Skeletal muscle cell (primary cell): ENCODE measurements around the gene ASCL5.

Experiments
- DNase-seq: peaks from one replicate; pipeline ENCODE4 v3.0.0-alpha.2; 2010; ENCODE audit warnings: low read depth
- H3K4me3 ChIP-seq: 2 replicates; pipeline ENCODE4 v1.5.1; 2011; ENCODE audit warnings: low read depth, mild to moderate bottlenecking, control low read depth, low read length, moderate library complexity

ASCL5 gene

GRCh38 chr1:201113451-201114244, 13.3 kb downstream of the ASCL5 start:
- H3K4me3 ChIP-seq, result peak overlapping the region; percentile 57

DNA sequence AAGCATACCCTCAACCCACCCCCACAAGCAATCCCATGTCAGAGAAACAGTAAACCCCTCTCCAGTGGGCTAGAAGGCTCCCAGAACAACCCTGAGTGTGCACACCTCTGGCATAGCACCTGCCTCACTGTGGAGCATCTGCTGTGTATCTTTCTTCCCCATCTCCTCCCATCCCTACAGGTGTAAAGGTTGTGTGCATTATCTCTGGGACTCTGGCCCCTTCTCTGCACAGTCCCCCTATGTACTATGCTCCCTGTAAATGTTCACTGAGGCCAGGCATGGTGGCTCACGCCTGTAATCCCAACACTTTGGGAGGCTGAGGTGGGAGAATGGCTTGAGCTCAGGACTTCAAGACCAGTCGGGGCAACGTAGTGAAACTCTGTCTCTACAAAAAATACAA, 14.1 kb downstream of the ASCL5 start:
- no peak for DNase-seq

More at GRCh38 chr1:201113451-201114244, 13.3 kb downstream of the ASCL5 start:
- DNase-seq, result no peak

DNA sequence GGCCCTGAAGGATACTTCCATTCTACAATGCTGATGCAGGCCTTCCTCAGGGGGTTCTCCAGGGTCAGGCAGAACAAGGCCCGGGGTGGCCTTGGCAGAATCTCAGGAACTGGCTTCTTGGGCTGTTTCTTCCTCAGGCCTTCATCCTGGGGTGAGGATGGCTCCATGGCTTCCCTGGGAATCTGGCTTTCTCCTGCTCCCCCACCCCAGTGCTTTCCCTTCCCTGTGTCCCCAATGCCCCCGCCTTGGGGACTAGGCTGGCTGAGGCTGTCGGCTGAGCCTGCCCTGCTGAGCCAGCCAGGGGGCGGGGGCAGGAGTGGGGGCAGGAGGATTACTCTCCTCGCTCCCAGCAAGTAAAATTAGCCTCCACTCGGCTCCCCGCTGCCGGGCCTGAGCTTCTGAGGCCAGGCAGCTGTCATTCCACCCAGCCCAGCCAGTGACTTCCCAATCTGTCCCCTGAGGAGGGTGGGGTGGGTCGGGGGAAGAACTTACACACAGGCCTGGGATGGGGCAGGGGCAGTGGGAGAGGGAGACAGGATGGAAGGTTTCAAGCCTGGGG, 14.7 kb downstream of the ASCL5 start, which contains the start of gene CACNA1S:
TSS of gene CACNA1S (minus strand) at position 254 of the 559 bp plus-strand sequence. CDS start at position 167, 87 bp downstream.
- no peak within 1 kb of the TSS for H3K4me3 ChIP-seq
- DNase-seq, result no peak

More for the DNA sequence above, 14.1 kb downstream of the ASCL5 start:
- no peak overlapping the region for H3K4me3 ChIP-seq

GRCh38 chr1:201111672-201112071, 15.3 kb downstream of the ASCL5 start:
- H3K4me3 ChIP-seq, result no peak overlapping the region
- no peak for DNase-seq

DNA sequence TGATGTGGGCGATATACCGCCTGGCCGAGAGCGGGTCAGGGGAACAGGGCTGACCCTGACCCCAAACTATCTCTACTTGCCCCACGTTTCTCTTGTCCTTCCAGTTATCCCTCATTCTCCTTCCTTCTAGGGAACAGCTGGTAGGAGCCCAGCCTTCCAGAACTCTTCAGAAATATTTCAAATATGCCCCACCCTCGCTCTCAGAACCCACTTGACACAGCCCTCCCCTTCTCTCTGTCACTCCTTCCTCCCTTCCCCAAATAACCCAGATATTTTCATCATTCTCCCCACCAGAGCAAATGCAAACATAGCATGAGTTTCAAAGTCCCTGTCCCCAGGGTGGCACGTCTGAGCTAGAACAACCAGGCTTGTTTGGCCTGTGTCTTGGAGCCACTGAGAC, 15.8 kb downstream of the ASCL5 start:
- no peak for DNase-seq
- no peak overlapping the region for H3K4me3 ChIP-seq

DNA sequence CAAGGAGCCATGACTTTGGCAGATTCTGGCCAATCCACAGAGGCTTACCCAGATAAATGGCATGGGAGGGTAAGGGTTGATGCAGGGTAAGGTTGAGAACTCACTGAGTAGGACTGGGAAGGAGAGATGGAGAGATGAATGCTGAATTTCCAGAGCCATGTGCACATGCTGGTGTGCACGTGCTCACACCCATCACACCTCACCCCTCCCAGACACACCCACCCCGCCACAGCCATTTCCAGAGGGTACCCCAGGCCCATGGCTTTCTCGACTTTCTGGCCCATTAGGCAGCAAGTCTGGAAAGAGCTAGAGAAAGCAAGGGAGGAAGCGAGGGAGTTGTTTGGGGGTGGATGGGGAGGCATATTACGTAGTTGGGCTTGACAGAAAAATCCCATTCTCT, 16.4 kb downstream of the ASCL5 start:
- no peak overlapping the region for H3K4me3 ChIP-seq
- no peak for DNase-seq

GRCh38 chr1:201110138-201110537, 16.8 kb downstream of the ASCL5 start:
- H3K4me3 ChIP-seq, result no peak overlapping the region
- DNase-seq, result no peak

DNA sequence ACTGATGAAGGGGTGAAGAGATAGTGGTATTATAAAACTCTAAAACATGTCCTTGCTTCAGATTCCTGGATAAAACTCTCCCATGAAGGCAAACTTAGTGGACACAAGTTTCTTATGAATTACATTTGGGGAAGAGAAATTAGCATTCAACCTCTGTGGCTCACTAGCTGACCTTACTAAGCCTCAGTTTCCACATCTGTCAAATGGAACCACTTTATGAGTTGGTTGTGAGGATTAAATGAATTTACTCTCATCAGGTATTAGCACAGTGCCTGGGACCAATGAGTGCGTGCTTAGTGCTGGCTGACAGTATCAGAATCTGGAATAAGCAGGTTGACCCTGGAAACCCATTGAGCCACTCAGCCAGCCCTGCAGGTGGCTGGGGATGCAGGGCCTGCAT, 17.3 kb downstream of the ASCL5 start:
- H3K4me3 ChIP-seq, result no peak overlapping the region
- no peak for DNase-seq

- H3K4me3 ChIP-seq, result no peak overlapping the region
- no peak for DNase-seq
Measured at GRCh38 chr1:201108614-201109013, 18.4 kb downstream of the ASCL5 start.

GRCh38 chr1:201105688-201106087, 21.3 kb downstream of the ASCL5 start:
- no peak overlapping the region for H3K4me3 ChIP-seq
- DNase-seq, result no peak

GRCh38 chr1:201104141-201104540, 22.8 kb downstream of the ASCL5 start:
- DNase-seq, result no peak
- no peak overlapping the region for H3K4me3 ChIP-seq

DNA sequence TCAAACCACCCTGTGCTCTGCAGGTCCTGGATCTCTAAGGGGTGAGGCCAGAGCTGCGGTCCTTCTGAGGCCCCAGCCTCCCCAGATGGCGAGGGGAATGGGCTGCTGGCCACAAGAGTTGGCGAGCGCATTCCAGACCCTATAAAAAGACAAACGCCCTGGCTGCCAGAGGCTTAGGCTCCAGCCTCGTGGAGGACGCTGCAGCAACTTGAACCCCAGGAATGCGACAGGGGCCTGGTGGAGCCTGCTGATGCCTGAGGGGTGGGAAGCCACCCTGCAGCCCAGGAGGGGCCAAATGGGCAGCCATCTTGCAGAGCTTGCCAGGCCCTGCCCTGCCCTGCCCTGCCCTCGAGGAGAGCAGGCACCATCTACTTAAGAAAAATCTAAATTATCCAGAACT, 23.3 kb downstream of the ASCL5 start:
- DNase-seq, result no peak

DNA sequence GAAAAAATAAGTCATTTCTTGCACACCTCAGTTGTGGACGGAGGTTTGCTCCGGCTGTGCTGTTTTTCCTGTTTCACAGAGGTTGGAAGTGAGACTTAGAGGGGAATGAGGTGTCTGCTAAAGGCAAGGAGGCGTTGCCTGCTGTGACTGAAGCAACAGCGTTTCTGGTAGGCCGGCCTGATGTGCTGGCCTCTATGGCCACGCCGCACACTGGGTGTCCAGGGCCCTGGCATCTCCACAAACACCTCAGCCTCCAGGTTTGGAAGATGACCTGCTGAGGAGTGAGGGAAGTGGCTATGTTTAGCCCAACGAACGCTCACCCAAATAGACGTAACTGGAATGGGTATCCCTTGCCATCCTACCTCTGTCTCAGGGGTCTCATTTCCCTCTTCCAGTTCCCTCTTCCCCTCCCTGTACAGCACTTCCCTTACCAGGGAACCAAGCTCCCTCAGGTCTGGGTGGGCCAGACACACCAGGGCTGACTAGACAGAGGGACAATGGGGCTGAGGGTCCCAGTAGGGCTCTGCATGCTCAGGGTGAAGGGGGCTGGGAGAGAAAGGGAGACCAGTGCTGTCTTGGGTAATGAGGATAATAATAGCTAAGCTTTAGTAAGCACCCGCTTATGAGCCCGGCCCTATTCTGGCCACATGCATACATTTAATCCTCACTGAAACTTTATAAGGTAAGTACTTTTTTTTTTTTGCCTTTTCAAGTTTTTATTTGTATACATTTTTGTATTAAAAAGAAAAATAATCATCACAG, 26.6 kb downstream of the ASCL5 start:
- no peak overlapping the region for H3K4me3 ChIP-seq
- DNase-seq, result no peak

More for the DNA sequence above, 23.3 kb downstream of the ASCL5 start:
- H3K4me3 ChIP-seq, result no peak overlapping the region

DNA sequence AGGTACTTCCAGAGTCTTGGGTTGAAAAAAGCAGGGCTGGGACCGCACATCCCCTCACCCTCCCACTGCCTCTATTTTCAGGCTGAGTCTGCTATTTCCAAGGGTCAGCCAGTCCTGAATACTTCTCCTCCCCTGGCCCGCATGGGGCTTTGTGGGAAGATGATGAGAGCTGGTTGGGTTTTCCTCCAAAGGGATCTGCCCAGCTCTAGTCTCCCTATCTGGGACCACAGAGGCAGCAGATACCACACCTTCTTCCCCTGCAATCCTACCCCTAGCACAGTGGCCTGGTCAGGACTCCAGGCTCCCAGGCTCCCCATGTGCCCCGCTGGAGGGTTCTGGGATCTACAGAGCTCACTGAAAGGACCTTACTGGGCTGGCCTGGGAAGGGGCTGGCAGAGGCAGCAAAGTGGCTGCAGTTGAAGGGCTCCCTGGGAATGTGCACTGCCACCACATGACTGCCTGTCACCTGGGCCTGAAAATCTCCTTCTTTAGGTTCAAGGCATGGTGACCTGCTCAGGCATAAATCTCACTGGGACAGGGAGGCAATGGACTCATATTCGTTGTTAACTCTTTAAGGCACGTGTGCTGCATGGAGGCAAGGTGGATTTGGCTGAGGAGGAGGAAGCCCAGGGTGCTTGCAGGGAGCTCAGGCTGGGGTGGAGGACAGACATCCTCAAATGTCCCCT, 27.8 kb downstream of the ASCL5 start:
- no peak for DNase-seq
- no peak overlapping the region for H3K4me3 ChIP-seq

DNA sequence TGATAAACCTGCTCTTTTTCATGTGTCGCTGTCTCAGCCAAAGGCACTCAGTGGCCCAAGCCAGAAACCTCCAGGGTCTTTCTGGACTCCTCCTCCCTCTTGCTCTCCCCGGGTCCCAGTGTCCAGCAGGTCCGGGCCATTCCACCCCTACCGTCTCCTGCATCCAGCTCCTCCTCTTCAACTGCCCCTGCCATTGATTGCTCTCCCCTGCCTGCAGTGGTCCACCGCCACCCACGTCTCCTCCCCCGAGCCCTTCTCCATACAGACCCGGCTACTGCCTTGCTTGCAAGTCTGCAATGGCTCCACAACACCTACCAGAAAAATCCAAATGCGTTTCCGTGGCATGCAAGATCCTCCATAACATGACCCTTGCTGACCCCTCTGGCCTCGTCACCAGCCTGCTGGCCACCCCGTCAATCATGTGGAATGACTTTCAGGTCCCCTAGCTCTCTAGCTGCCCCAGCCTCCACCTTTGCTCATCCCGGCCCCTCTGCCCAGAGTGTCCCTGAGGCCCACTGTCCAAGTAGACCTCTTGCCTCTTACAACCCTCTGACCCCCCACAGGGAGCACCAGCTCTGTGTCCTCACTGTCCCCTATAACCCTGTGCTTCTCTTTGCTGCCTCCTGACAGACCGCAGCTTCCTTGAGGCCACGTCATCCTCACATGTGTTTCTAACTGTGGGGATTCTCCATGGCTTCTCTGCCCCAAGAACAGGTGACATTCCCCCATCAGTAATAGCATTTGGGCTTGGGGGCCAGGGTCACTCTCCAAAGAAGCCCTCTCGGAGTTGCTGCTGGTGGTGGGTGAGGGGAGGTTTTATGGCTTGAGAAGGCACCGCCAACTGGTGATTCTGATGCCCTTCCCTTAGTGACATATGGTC, 29.8 kb downstream of the ASCL5 start:
- no peak for DNase-seq
- H3K4me3 ChIP-seq, result no peak overlapping the region

- H3K4me3 ChIP-seq, result no peak overlapping the region
- DNase-seq, result peak; percentile 18
Measured at GRCh38 chr1:201096041-201096461, 30.9 kb downstream of the ASCL5 start.

- no peak for DNase-seq
- H3K4me3 ChIP-seq, result no peak overlapping the region
Measured at GRCh38 chr1:201095581-201095980, 31.4 kb downstream of the ASCL5 start.

DNA sequence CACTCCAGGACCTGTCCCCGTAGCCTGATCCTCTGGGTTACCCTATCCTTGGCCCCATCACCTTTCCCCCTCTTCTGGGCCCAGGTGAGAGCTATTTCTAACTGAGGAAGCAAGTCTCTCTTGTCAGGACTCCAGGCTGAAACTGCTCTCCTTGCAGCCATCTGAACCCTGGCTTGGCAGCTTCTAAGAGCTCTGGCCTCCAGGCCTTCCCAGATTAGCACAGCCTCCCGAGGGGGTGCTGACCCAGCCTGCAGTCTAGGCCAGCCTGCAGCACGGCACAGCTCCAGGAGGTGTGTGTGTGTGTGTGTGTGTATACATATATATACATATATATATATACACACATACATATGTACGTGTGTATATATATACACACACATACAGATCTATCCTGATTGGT, 32.2 kb downstream of the ASCL5 start:
- H3K4me3 ChIP-seq, result no peak overlapping the region
- DNase-seq, result no peak

GRCh38 chr1:201093962-201094361, 33.0 kb downstream of the ASCL5 start:
- DNase-seq, result no peak
- H3K4me3 ChIP-seq, result no peak overlapping the region
